ENCODE data around the gene HPCAL4. TPM values are rescaled to one million over a fixed set of nuclear protein-coding genes. Genes with fewer than 3 reads are reported as not detected.

Gene HPCAL4
- 0.20 TPM for total RNA-seq

- peak; percentile 86 for DNase-seq (ENCODE audit: low spot score)
Observed at GRCh38 chr1:39691383-39692151, at the start of gene HPCAL4. Gene HPCAL4 (minus strand): TSS chr1:39691433. CDS start chr1:39684603, 6,830 bp downstream.

GRCh38 chr1:39738622-39739366, 47.6 kb upstream of the HPCAL4 start, which contains the start of gene PPIE:
Gene PPIE (plus strand): TSS chr1:39738882. CDS start chr1:39738901, 19 bp downstream.
- peak; percentile 94 for DNase-seq (ENCODE audit: low spot score)

GRCh38 chr1:39737546-39738169, 46.4 kb upstream of the HPCAL4 start:
- DNase-seq (ENCODE audit: low spot score): no peak

- DNase-seq (ENCODE audit: low spot score): no peak
Observed at GRCh38 chr1:39735731-39736130, 44.5 kb upstream of the HPCAL4 start.

- DNase-seq (ENCODE audit: low spot score): no peak
Observed at GRCh38 chr1:39733161-39733560, 41.9 kb upstream of the HPCAL4 start.

- DNase-seq (ENCODE audit: low spot score): no peak
Observed at GRCh38 chr1:39732730-39733129, 41.5 kb upstream of the HPCAL4 start.

GRCh38 chr1:39729842-39730241, 38.6 kb upstream of the HPCAL4 start:
- no peak for DNase-seq (ENCODE audit: low spot score)

- no peak for DNase-seq (ENCODE audit: low spot score)
Observed at GRCh38 chr1:39729030-39729429, 37.8 kb upstream of the HPCAL4 start.

- no peak for DNase-seq (ENCODE audit: low spot score)
Observed at GRCh38 chr1:39727932-39728317, 36.7 kb upstream of the HPCAL4 start.

GRCh38 chr1:39727221-39727931, 36.1 kb upstream of the HPCAL4 start:
- DNase-seq (ENCODE audit: low spot score): no peak

- DNase-seq (ENCODE audit: low spot score): no peak
Observed at GRCh38 chr1:39726600-39726999, 35.4 kb upstream of the HPCAL4 start.

- DNase-seq (ENCODE audit: low spot score): no peak
Observed at GRCh38 chr1:39722495-39722894, 31.3 kb upstream of the HPCAL4 start.

GRCh38 chr1:39721664-39722063, 30.4 kb upstream of the HPCAL4 start:
- no peak for DNase-seq (ENCODE audit: low spot score)

GRCh38 chr1:39720094-39720999, 29.1 kb upstream of the HPCAL4 start:
- no peak for DNase-seq (ENCODE audit: low spot score)

- DNase-seq (ENCODE audit: low spot score): no peak
Observed at GRCh38 chr1:39717809-39718208, 26.6 kb upstream of the HPCAL4 start.

GRCh38 chr1:39713557-39713956, 22.3 kb upstream of the HPCAL4 start:
- DNase-seq (ENCODE audit: low spot score): no peak

GRCh38 chr1:39711966-39712340, 20.7 kb upstream of the HPCAL4 start:
- DNase-seq (ENCODE audit: low spot score): no peak

- no peak for DNase-seq (ENCODE audit: low spot score)
Observed at GRCh38 chr1:39711104-39711965, 20.1 kb upstream of the HPCAL4 start.

GRCh38 chr1:39707506-39707905, 16.3 kb upstream of the HPCAL4 start:
- DNase-seq (ENCODE audit: low spot score): no peak

GRCh38 chr1:39704757-39705156, 13.5 kb upstream of the HPCAL4 start:
- no peak for DNase-seq (ENCODE audit: low spot score)
